Activated naive CD4-positive, alpha-beta T cell treated with anti-CD3 and anti-CD28 coated beads, Interleukin-2, amount 10 ng/mL, durations not matched to agents 7 days and 5 days (primary cell): ENCODE measurements around the gene KCNJ6.
"Not testable (repeated sequence)": the region's sequence is repeated elsewhere in the genome, so short reads cannot be mapped to it uniquely, and the experiment has no call there.

Experiments used
- CTCF ChIA-PET: fragments of 350-600 bp; sonication (Branson Sonifier 250); formaldehyde crosslinking; loops from one replicate; lab custom pipeline; 2021; ENCODE audit warnings: antibody characterized with exemption; lab: Charles Lee
- DNase-seq: peaks from one replicate; pipeline ENCODE4 v3.0.0-alpha.2; 2020
- H3K27ac Mint-ChIP-seq: one replicate; pipeline ENCODE4 v1.8.0; 2021; ENCODE audit warnings: mild to moderate bottlenecking, moderate library complexity, mixed read lengths
- H3K27me3 Mint-ChIP-seq: one replicate; pipeline ENCODE4 v1.8.0; 2021; ENCODE audit warnings: mild to moderate bottlenecking, mixed read lengths
- H3K36me3 Mint-ChIP-seq: one replicate; pipeline ENCODE4 v1.8.0; 2021; ENCODE audit warnings: mixed read lengths
- H3K4me1 Mint-ChIP-seq: one replicate; pipeline ENCODE4 v1.8.0; 2021; ENCODE audit warnings: mixed read lengths
- H3K4me3 Mint-ChIP-seq: one replicate; pipeline ENCODE4 v1.8.0; 2021; ENCODE audit warnings: mild to moderate bottlenecking, moderate library complexity, mixed read lengths
- H3K9me3 Mint-ChIP-seq: one replicate; pipeline ENCODE4 v1.8.0; 2021; ENCODE audit warnings: mixed read lengths

Gene KCNJ6

GRCh38 chr21:37677006-37677405 is 239.3 kb downstream of the KCNJ6 start:
- Mint-ChIP-seq H3K36me3 (no peaks in the 10 kb centered on the region), H3K27me3 (peaks cover 27% of the 10 kb centered on the region), H3K4me1 (peaks cover 2% of the 10 kb centered on the region), H3K4me3 (no peak overlapping the region), H3K27ac (no peak overlapping the region), H3K9me3 (no peaks in the 10 kb centered on the region)
- CTCF ChIA-PET = interaction anchor here (0.6 to 1.1 kb wide), 3 partner anchors 13 to 494 kb away, joined by 3 to 4 read pairs (median 3); no protein-coding TSS in a partner anchor
- DNase-seq = no peak

GRCh38 chr21:37675202-37675801 is 241.0 kb downstream of the KCNJ6 start:
- DNase-seq = peak; percentile 73
- CTCF ChIA-PET = interaction anchor here (0.7 to 1.8 kb wide), 6 partner anchors 9 to 681 kb away, joined by 3 to 11 read pairs (median 4); no protein-coding TSS in a partner anchor
- Mint-ChIP-seq H3K4me3 (no peak overlapping the region), H3K4me1 (peaks cover 2% of the 10 kb centered on the region), H3K36me3 (no peaks in the 10 kb centered on the region), H3K27me3 (peaks cover 36% of the 10 kb centered on the region), H3K9me3 (no peaks in the 10 kb centered on the region), H3K27ac (no peak overlapping the region)

DNA sequence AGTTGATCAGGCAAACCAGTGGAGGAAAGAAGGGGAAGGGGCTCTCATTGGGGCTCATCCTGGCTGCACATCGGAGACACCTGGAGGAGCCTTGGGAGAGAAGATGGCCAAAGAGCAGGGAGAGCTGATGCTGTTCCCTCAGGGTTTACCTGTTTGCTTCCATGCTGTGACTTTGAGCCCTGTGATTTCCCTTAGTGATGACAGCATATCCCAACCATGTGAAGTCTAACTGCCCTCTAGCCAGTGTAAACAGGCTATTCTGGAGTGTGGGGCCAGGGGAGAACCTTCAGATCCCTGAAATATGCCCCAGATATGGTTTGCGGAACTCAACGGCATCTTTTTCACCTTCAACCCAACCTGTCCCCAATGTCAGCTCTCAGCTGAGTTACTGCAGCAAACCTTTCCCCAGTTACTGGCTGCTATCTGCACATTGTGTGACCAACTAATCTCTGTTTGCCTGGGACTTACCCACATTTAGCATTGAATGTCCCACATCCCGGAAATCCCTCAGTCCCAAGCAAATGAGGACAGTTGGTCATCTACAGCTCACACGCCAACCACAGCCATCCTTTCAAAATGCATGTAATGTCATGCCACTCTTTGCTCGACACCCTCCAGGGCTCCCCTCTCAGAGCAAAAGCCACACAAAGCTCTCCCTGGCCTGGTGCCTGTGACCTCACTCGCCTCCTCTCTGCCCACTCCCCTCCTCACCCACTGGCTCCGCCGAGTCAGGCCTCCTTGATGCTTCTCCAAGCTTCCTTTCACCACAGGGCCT is 242.3 kb downstream of the KCNJ6 start:
- Mint-ChIP-seq H3K27ac (no peak overlapping the region), H3K4me1 (peaks cover 2% of the 10 kb centered on the region), H3K9me3 (no peaks in the 10 kb centered on the region), H3K27me3 (peaks cover 36% of the 10 kb centered on the region), H3K36me3 (no peaks in the 10 kb centered on the region), H3K4me3 (no peak overlapping the region)
- CTCF ChIA-PET = interaction anchor here (1.1 to 1.8 kb wide), 4 partner anchors 8 to 454 kb away, joined by 4 to 11 read pairs (median 5); no protein-coding TSS in a partner anchor
- no peak for DNase-seq

DNA sequence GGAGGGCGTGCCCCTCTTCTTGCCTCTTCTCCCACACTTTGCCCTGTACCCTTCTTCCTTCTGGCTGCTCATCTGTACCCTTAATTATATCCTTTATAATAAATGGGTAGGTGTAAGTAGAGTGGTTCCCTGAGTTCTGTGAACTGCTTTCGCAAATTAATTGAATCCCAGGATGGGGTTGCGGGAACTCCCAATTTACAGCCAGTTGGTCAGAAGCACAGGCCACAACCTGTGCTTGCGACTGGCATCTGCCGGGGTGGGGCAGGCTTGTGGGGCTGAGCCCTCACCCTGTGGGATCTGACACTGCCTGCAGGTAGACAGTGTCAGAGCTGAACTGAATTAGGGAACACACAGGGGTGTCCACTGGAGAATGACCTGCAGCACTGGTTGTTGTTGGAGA is 244.9 kb downstream of the KCNJ6 start:
- H3K27ac Mint-ChIP-seq = no peak overlapping the region
- CTCF ChIA-PET = no interaction called here
- H3K36me3 Mint-ChIP-seq = no peaks in the 10 kb centered on the region
- H3K4me3 Mint-ChIP-seq = no peak overlapping the region
- DNase-seq = no peak
- H3K9me3 Mint-ChIP-seq = no peaks in the 10 kb centered on the region
- peaks cover 36% of the 10 kb centered on the region for H3K27me3 Mint-ChIP-seq
- peaks cover 2% of the 10 kb centered on the region for H3K4me1 Mint-ChIP-seq

DNA sequence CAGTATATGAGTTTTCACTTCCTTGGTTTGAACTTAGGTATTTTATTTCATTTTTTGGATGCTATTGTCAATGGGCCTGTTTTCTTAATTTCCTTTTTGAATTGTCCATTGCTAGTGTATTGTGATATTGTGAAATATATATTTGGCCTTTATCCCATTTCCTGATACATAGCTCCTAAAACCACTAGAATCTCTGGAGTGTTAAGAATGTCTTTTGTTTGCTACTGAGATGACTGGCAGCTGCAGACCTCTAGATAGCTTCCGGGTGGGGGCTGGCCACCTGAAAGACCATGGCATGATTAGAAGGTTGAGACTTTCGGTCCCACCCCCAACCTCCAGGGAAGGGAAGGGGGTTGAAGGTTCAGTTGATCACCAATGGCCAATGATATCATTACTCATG is 245.4 kb downstream of the KCNJ6 start:
- Mint-ChIP-seq H3K9me3 (no peaks in the 10 kb centered on the region), H3K4me3 (no peak overlapping the region), H3K36me3 (no peaks in the 10 kb centered on the region), H3K27ac (no peak overlapping the region), H3K27me3 (peaks cover 36% of the 10 kb centered on the region), H3K4me1 (peaks cover 2% of the 10 kb centered on the region)
- no peak for DNase-seq
- CTCF ChIA-PET = interaction anchor here (0.6 kb wide), 1 partner anchor 1732 kb away, joined by 3 read pairs; no protein-coding TSS in a partner anchor

- no peak overlapping the region for H3K4me3 Mint-ChIP-seq
- no peak overlapping the region for H3K27ac Mint-ChIP-seq
- H3K9me3 Mint-ChIP-seq = no peaks in the 10 kb centered on the region
- H3K4me1 Mint-ChIP-seq = no peaks in the 10 kb centered on the region
- peaks cover 28% of the 10 kb centered on the region for H3K27me3 Mint-ChIP-seq
- no peaks in the 10 kb centered on the region for H3K36me3 Mint-ChIP-seq
- no peak for DNase-seq
- CTCF ChIA-PET = interaction anchor here (0.6 kb wide), 1 partner anchor 766 kb away, joined by 3 read pairs; no protein-coding TSS in a partner anchor
Observed at GRCh38 chr21:37669249-37669648, 247.0 kb downstream of the KCNJ6 start.

- CTCF ChIA-PET = no interaction called here
- no peak overlapping the region for H3K27ac Mint-ChIP-seq
- DNase-seq = no peak
- no peaks in the 10 kb centered on the region for H3K9me3 Mint-ChIP-seq
- no peaks in the 10 kb centered on the region for H3K36me3 Mint-ChIP-seq
- H3K4me1 Mint-ChIP-seq = no peaks in the 10 kb centered on the region
- no peak overlapping the region for H3K4me3 Mint-ChIP-seq
- H3K27me3 Mint-ChIP-seq = peaks cover 22% of the 10 kb centered on the region
Observed at GRCh38 chr21:37668462-37669239, 247.6 kb downstream of the KCNJ6 start.

- DNase-seq = no peak
- no peak overlapping the region for H3K4me3 Mint-ChIP-seq
- no peaks in the 10 kb centered on the region for H3K36me3 Mint-ChIP-seq
- peaks cover 13% of the 10 kb centered on the region for H3K27me3 Mint-ChIP-seq
- no peaks in the 10 kb centered on the region for H3K4me1 Mint-ChIP-seq
- no peaks in the 10 kb centered on the region for H3K9me3 Mint-ChIP-seq
- CTCF ChIA-PET = no interaction called here
- H3K27ac Mint-ChIP-seq = no peak overlapping the region
Observed at GRCh38 chr21:37667380-37667779, 248.9 kb downstream of the KCNJ6 start.

- H3K9me3 Mint-ChIP-seq = no peaks in the 10 kb centered on the region
- no peak for DNase-seq
- H3K27me3 Mint-ChIP-seq = no peaks in the 10 kb centered on the region
- no peak overlapping the region for H3K27ac Mint-ChIP-seq
- CTCF ChIA-PET = interaction anchor here (1.1 kb wide), 1 partner anchor 9 kb away, joined by 4 read pairs; no protein-coding TSS in a partner anchor
- H3K4me1 Mint-ChIP-seq = no peaks in the 10 kb centered on the region
- no peaks in the 10 kb centered on the region for H3K36me3 Mint-ChIP-seq
- H3K4me3 Mint-ChIP-seq = no peak overlapping the region
Observed at GRCh38 chr21:37665230-37666024, 250.8 kb downstream of the KCNJ6 start.

- H3K4me3 Mint-ChIP-seq, H3K9me3 Mint-ChIP-seq, H3K4me1 Mint-ChIP-seq, DNase-seq, H3K27ac Mint-ChIP-seq, H3K27me3 Mint-ChIP-seq, CTCF ChIA-PET, H3K36me3 Mint-ChIP-seq: not testable (repeated sequence)
Observed at GRCh38 chr21:37662227-37662626, 254.0 kb downstream of the KCNJ6 start.

- Mint-ChIP-seq H3K9me3 (no peaks in the 10 kb centered on the region), H3K27me3 (peaks cover 19% of the 10 kb centered on the region), H3K27ac (no peak overlapping the region), H3K36me3 (no peaks in the 10 kb centered on the region), H3K4me1 (no peaks in the 10 kb centered on the region), H3K4me3 (no peak overlapping the region)
- CTCF ChIA-PET = interaction anchor here (2.0 kb wide), 1 partner anchor 14 kb away, joined by 5 read pairs; no protein-coding TSS in a partner anchor
- DNase-seq = no peak
Observed at GRCh38 chr21:37660709-37661108, 255.5 kb downstream of the KCNJ6 start.

- Mint-ChIP-seq H3K9me3 (no peaks in the 10 kb centered on the region), H3K4me3 (no peak overlapping the region), H3K36me3 (no peaks in the 10 kb centered on the region), H3K4me1 (no peaks in the 10 kb centered on the region), H3K27me3 (peaks cover 19% of the 10 kb centered on the region), H3K27ac (no peak overlapping the region)
- CTCF ChIA-PET = interaction anchor here (2.0 kb wide), 1 partner anchor 15 kb away, joined by 5 read pairs; no protein-coding TSS in a partner anchor
- DNase-seq = no peak
Observed at GRCh38 chr21:37659874-37660273, 256.4 kb downstream of the KCNJ6 start.

- Mint-ChIP-seq H3K27ac (no peak overlapping the region), H3K36me3 (no peaks in the 10 kb centered on the region), H3K9me3 (no peaks in the 10 kb centered on the region), H3K4me3 (no peak overlapping the region), H3K27me3 (peaks cover 23% of the 10 kb centered on the region), H3K4me1 (no peaks in the 10 kb centered on the region)
- no peak for DNase-seq
- CTCF ChIA-PET = no interaction called here
Observed at GRCh38 chr21:37658817-37659458, 257.3 kb downstream of the KCNJ6 start.
